Panc1 (cell line): Measurements from ENCODE around the gene SHISAL1. TPM values are rescaled to one million over a fixed set of nuclear protein-coding genes. Genes with fewer than 3 reads are reported as not detected.

Source experiments
- ATAC-seq: fragments of 200-7000 bp; cut with Tn5 transposase; 2 replicates; pipeline ENCODE4 v1.9.1; 2020; ENCODE audit warnings: mild to moderate bottlenecking, moderate library complexity
- BruUV-seq: library from RNA; stranded (reverse); fragments of 400-500 nt; replicated peaks from 2 replicates; lab custom pipeline; 2021; lab: Mats Ljungman, UMichigan
- CTCF ChIA-PET: fragments of 300-600 bp; sonication (Branson Sonifier 250); formaldehyde crosslinking; loops from one replicate; lab custom pipeline; 2022; ENCODE audit warnings: antibody characterized with exemption; lab: Charles Lee
- POLR2A ChIA-PET: fragments of 300-600 bp; sonication (Branson Sonifier 250); formaldehyde crosslinking; loops from one replicate; lab custom pipeline; 2022; ENCODE audit warnings: antibody characterized with exemption; lab: Charles Lee
- DNase-seq: peaks from one replicate; pipeline ENCODE4 v3.0.0-alpha.2; 2010; ENCODE audit warnings: low read depth, low spot score
- H3K27ac ChIP-seq: 2 replicates; pipeline ENCODE4 v1.5.1; 2011; ENCODE audit warnings: mild to moderate bottlenecking, low read length, inconsistent platforms
- H3K27me3 ChIP-seq: fragments of 200-500 bp; sonication (Bioruptor generic); 2 replicates; pipeline ENCODE4 v1.6.0; 2014; ENCODE audit warnings: low read length, inconsistent platforms; ENCODE audit not compliant: control insufficient read depth, insufficient read depth
- H3K36me3 ChIP-seq: fragments of 200-500 bp; sonication (Bioruptor generic); 2 replicates; pipeline ENCODE4 v1.5.1; 2014; ENCODE audit warnings: inconsistent platforms, mild to moderate bottlenecking, low read length, moderate library complexity; ENCODE audit not compliant: control insufficient read depth, insufficient read depth
- H3K4me1 ChIP-seq: 2 replicates; pipeline ENCODE4 v1.5.1; 2011; ENCODE audit warnings: inconsistent platforms, mild to moderate bottlenecking, low read length, moderate library complexity; ENCODE audit not compliant: control insufficient read depth, insufficient read depth
- H3K4me3 ChIP-seq, 2 experiments: 2 replicates each; pipeline ENCODE4 v1.5.1; 2011 to 2012; ENCODE audit warnings: low read depth in 2 of 2, low read length in 2 of 2, mild to moderate bottlenecking in 2 of 2, inconsistent platforms in 1 of 2, moderate library complexity in 1 of 2
- H3K9me3 ChIP-seq: fragments of 200-500 bp; sonication (Bioruptor generic); 2 replicates; pipeline ENCODE4 v1.5.1; 2014; ENCODE audit warnings: low read depth, mild to moderate bottlenecking, inconsistent platforms, low read length, moderate library complexity; ENCODE audit not compliant: control insufficient read depth, insufficient read depth
- POLR2AphosphoS5 ChIP-seq: IDR thresholded peaks from 2 replicates; pipeline ENCODE4 v1.6.1; 2012; ENCODE audit warnings: mild to moderate bottlenecking, low read depth, low read length, moderate library complexity
- SIN3A ChIP-seq: IDR thresholded peaks from 2 replicates; pipeline ENCODE4 v1.6.1; 2012; ENCODE audit warnings: low read depth, mild to moderate bottlenecking, low read length, moderate library complexity, borderline replicate concordance; ENCODE audit not compliant: insufficient read depth
- TCF7L2 ChIP-seq: IDR thresholded peaks from 2 replicates; pipeline ENCODE4 v1.6.1; 2011; ENCODE audit warnings: mild to moderate bottlenecking, low read depth, low read length, inconsistent platforms
- in situ Hi-C: cut with HindIII; loops from 2 replicates; pipeline ENCODE4 v1.10.0; 2016; ENCODE audit warnings: low sequenced_read_pairs, low pct_unique_long_range_greater_than_20kb
- intact Hi-C: fragments of 100-400 bp; cut with micrococcal nuclease; formaldehyde crosslinking; loops from one replicate; pipeline ENCODE4 v1.10.0; 2022; ENCODE audit not compliant: unreplicated experiment
- total RNA-seq: library from RNA; stranded (reverse); gene quantifications from one replicate; pipeline ENCODE4 v1.2.1, GENCODE V29; 2021; ENCODE audit not compliant: unreplicated experiment
- TF ChIP-seq, protein P1 (sequence below), 2 experiments: IDR thresholded peaks; 2 replicates each; pipeline ENCODE4 v1.6.1; 2011 to 2012; ENCODE audit warnings: low read depth in 2 of 2, control low read depth in 1 of 2, low read length in 1 of 2, mild to moderate bottlenecking in 1 of 2, moderate library complexity in 1 of 2; ENCODE audit not compliant: insufficient read depth in 1 of 2
- TF ChIP-seq, protein P2 (sequence below): fragments of 450-650 bp; IDR thresholded peaks from 2 replicates; pipeline ENCODE4 v1.5.1; 2017; ENCODE audit warnings: mild to moderate bottlenecking

SHISAL1 gene
- total RNA-seq, 1 experiment from 2014 or later, result 1.2 TPM

DNA sequence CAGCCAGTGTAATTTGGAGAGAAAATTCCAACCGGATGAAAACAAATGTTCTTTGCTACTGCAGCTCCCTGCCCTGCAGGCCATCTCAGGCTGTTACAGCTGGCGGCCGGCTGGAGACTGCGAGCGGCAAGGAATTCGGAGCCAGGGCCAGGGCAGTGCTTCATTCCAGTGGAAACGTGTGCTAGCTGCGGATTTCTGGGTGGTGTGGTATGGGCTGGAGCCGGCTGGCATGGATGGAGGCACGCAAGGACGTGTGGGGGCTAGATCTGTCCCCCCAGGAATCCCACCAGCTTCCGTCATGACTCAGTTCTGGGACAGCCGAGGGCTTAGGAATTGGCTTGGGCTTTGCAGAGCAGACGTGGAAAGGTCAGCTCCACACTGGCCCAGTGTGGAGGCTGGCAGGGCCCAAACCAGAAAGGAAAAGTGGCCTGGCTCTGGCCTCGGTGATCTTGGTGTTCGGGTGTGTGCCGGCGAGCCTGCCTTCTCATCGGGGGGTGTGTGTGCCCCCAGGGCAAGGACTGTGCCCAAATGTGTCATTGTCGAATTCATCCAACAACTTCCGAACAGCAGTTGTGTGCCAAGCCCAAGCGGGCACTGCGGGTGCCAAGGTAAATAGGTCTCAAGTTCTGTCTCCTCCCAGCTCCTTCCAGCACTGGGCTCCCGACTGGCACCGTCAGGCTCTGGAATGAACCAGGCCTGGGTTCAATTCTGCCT is 48.1 kb upstream of the SHISAL1 start:
- H3K4me3 ChIP-seq, result no peak overlapping the region
- no peak for TF ChIP-seq SIN3A
- no peak for TF ChIP-seq TCF7L2
- TF ChIP-seq, protein P1, sequence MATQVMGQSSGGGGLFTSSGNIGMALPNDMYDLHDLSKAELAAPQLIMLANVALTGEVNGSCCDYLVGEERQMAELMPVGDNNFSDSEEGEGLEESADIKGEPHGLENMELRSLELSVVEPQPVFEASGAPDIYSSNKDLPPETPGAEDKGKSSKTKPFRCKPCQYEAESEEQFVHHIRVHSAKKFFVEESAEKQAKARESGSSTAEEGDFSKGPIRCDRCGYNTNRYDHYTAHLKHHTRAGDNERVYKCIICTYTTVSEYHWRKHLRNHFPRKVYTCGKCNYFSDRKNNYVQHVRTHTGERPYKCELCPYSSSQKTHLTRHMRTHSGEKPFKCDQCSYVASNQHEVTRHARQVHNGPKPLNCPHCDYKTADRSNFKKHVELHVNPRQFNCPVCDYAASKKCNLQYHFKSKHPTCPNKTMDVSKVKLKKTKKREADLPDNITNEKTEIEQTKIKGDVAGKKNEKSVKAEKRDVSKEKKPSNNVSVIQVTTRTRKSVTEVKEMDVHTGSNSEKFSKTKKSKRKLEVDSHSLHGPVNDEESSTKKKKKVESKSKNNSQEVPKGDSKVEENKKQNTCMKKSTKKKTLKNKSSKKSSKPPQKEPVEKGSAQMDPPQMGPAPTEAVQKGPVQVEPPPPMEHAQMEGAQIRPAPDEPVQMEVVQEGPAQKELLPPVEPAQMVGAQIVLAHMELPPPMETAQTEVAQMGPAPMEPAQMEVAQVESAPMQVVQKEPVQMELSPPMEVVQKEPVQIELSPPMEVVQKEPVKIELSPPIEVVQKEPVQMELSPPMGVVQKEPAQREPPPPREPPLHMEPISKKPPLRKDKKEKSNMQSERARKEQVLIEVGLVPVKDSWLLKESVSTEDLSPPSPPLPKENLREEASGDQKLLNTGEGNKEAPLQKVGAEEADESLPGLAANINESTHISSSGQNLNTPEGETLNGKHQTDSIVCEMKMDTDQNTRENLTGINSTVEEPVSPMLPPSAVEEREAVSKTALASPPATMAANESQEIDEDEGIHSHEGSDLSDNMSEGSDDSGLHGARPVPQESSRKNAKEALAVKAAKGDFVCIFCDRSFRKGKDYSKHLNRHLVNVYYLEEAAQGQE (IDR thresholded peaks at IDR 0.05; ENCODE audit: insufficient read depth in 1 of 2, low read depth in 2 of 2, low read length in 1 of 2), result no peak
- no peak for TF ChIP-seq POLR2AphosphoS5
- TF ChIP-seq, protein P2, sequence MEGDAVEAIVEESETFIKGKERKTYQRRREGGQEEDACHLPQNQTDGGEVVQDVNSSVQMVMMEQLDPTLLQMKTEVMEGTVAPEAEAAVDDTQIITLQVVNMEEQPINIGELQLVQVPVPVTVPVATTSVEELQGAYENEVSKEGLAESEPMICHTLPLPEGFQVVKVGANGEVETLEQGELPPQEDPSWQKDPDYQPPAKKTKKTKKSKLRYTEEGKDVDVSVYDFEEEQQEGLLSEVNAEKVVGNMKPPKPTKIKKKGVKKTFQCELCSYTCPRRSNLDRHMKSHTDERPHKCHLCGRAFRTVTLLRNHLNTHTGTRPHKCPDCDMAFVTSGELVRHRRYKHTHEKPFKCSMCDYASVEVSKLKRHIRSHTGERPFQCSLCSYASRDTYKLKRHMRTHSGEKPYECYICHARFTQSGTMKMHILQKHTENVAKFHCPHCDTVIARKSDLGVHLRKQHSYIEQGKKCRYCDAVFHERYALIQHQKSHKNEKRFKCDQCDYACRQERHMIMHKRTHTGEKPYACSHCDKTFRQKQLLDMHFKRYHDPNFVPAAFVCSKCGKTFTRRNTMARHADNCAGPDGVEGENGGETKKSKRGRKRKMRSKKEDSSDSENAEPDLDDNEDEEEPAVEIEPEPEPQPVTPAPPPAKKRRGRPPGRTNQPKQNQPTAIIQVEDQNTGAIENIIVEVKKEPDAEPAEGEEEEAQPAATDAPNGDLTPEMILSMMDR, result no peak
- intact Hi-C loops (no loop called here), in situ Hi-C loops (no loop called here)
- no peak overlapping the region; the same call in 1 of the 2 replicates for H3K27ac ChIP-seq
- no TSS peak for BruUV-seq
- no peak for DNase-seq
- ATAC-seq, result peak; percentile 52
- ChIA-PET CTCF (no interaction called here), POLR2A (no interaction called here)
- no peaks in the 10 kb centered on the region for H3K9me3 ChIP-seq
- no peaks in the 10 kb centered on the region for H3K36me3 ChIP-seq
- H3K4me1 ChIP-seq, result peaks cover 8% of the 10 kb centered on the region; the same call in 1 of the 2 replicates
- H3K27me3 ChIP-seq, result no peaks in the 10 kb centered on the region

DNA sequence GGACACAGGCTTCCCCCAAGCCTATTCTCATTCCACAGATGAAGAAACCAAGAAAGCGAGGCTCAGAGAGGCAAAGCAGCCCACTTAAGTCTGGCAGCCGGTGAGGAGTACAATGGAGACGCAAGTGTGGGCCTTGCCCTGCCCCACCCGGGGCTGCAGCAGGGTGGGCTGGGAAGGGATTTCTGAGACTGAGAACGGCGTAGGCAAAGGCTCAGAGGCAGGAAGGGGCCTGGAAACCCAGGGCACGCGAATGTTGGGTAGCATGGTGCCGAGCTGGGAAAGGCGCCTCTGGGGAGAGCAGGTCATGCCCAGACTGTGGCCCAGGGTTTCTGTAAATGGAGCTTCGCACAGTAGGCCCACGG is 47.5 kb upstream of the SHISAL1 start:
- H3K4me1 ChIP-seq, result peaks cover 8% of the 10 kb centered on the region; the same call in 1 of the 2 replicates
- ChIA-PET CTCF (no interaction called here), POLR2A (no interaction called here)
- no peaks in the 10 kb centered on the region for H3K27me3 ChIP-seq
- DNase-seq (no peak), ATAC-seq (no peak)
- TF ChIP-seq, protein P2, result no peak
- TF ChIP-seq TCF7L2 (no peak), SIN3A (no peak)
- BruUV-seq, result no TSS peak
- in situ Hi-C loops, result no loop called here
- H3K36me3 ChIP-seq, result no peaks in the 10 kb centered on the region
- no peak overlapping the region for H3K27ac ChIP-seq
- no peak overlapping the region for H3K4me3 ChIP-seq
- H3K9me3 ChIP-seq, result no peaks in the 10 kb centered on the region
- intact Hi-C loops, result no loop called here
